Measurements from ENCODE around the gene OR5J2. TPM values are rescaled to one million over a fixed set of nuclear protein-coding genes. Genes with fewer than 3 reads are reported as not detected.
"Not testable (repeated sequence)": the region's sequence is repeated elsewhere in the genome, so short reads cannot be mapped to it uniquely, and the experiment has no call there.

OR5J2 gene
- polyA plus RNA-seq (2013, experiment 1 of 2; ENCODE audit: insufficient read length), result not detected
- polyA plus RNA-seq (2013, experiment 2 of 2; ENCODE audit: insufficient read length), result not detected

DNA sequence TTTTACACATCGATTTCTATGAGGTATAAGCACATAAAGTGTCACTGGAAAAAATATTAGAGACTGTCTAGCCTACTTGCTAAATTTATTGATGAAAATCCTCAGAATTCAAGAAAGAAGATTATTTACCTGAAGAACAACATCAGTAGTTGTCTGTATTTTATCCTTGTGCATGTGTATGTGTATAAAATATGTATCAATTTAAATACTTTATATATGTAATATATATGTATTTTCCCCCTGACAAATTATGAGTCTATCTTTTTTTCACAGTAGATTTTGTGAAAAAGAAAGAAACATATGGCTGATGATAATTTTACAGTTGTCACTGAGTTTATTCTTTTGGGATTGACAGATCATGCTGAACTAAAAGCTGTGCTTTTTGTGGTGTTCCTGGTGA is at the start of gene OR5J2:
Gene OR5J2, plus strand, starts transcription at position 301 of the 400 bp plus-strand sequence. Its CDS starts 0 bp downstream, at position 301.
- DNase-seq, result no peak

- no peak for DNase-seq
Measured at GRCh38 chr11:56140151-56140661, 36.2 kb upstream of the OR5J2 start, which contains the start of gene OR8J3. Gene OR8J3 (minus strand): TSS chr11:56140201. CDS start chr11:56137718, 2,483 bp downstream.

GRCh38 chr11:56143681-56144080 is 32.7 kb upstream of the OR5J2 start:
- DNase-seq, result not testable (repeated sequence)

DNA sequence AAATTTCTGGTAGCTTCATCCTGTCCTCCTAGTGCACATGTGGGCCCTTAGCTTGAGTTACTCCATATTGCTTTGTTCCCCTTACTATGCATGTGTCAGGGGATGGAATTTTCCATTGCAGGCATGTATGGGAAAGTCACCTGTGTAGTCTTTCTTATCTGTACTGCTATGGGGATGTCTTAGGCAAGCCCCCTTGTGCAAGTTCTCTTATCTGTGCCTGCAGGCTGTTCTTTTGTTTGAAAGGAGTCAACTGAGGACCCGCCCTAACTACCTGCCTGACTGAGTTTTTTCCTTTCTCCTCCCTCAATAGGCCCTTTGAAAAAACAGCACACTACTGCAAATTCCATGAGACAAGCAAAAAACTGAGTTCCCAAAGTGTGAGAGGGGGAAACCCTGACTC is 25.0 kb upstream of the OR5J2 start:
- no peak for DNase-seq

- DNase-seq, result no peak
Measured at GRCh38 chr11:56152333-56152732, 24.1 kb upstream of the OR5J2 start.

- no peak for DNase-seq
Measured at GRCh38 chr11:56160217-56160616, 16.2 kb upstream of the OR5J2 start, which contains the start of gene OR8K5. Gene OR8K5 (minus strand): TSS chr11:56160317. CDS start chr11:56160317, 0 bp downstream.

GRCh38 chr11:56163804-56164203 is 12.6 kb upstream of the OR5J2 start:
- no peak for DNase-seq

- DNase-seq, result no peak
Measured at GRCh38 chr11:56172256-56172830, 4.1 kb upstream of the OR5J2 start.

DNA sequence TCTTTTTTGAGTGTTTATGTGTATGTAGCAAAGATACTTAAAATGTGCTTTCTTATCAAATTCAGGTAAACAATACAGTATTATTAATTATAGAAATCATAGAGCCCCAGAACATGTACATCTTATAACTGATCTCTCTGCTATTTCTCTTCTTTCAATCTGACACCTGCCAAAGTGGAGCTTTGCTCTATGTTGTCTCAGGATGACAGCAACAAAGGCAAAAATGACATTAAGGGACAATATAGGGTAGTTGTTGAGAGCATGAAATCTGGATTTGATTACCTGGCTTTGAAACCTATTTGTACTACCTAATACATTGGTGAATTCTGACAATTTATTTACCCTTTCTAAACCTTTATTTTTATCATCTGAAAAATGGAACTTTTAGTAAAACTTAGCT is 7.0 kb downstream of the OR5J2 start:
- no peak for DNase-seq

DNA sequence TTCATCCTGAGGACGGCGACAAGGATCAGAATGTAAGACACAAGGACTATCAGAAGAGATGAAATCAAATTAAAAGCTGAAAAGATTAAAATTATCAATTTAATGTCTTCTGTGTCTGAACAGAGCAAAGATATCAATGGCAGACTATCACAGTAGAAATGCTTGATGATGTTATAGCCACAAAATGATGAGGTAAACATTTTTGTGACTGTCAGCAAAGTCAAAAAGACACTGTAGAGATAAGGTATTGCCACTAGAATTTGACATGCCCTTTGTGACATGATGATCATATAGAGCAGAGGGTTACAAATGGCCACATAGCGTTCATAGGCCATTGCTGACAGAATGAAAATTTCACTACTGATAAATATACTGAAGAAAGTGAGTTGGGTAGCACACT is 12.2 kb downstream of the OR5J2 start:
- DNase-seq, result no peak

DNA sequence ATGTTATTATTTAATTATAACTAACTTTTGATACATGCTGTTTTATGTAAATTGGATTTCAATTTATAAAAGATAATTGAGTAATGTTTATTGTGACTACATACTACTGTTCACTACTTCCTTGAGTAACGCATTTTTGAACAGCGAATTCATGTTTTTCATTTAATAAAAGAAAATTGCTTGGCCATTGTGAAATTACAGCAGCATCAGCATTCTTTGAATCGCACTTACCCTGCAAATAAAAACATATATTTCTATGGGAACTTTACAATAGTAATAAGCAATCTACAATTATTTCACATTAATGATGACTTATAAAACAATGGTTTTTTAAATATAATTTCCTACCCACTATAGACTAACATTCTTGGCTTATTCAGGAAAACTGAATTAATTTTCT is 20.3 kb downstream of the OR5J2 start:
- DNase-seq, result no peak

DNA sequence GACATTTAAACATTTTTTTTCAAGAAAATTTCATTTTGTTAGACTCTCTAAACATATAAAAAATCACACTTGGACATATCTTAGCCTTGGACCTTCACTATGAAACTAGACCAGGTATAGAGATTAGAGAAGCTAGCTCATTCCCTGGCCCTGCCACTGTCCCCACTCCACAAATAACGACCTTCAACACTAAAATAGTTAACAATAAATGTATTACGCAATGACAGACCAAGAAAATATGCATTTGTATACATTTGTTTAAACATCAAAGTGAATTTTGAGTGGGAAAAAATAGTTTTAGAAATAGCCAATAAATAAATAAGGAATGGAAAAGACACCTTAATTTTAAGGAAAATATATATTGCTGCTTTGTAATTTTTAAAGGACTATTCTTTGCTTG is 20.9 kb downstream of the OR5J2 start:
- DNase-seq, result no peak

- no peak for DNase-seq
Measured at GRCh38 chr11:56207790-56208189, 31.4 kb downstream of the OR5J2 start.

DNA sequence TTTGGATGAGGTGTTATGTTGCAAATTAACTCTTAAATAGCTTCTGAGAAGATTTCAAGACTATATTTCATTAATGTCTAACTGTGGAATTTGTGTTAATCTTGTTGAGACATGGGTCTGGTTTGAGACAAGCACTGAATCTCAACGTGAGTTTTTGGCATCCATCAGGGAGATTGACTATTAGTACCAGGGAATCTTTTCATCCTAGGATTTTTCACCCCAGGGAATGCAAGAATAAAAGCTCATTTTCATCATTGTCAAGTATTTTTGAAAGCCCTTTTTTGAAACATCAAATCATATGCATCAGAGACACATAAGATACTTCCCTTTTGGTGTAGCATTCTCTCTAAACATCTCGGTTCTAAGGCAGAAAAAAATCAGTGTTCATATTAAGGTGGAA is 38.1 kb downstream of the OR5J2 start:
- DNase-seq, result no peak

DNA sequence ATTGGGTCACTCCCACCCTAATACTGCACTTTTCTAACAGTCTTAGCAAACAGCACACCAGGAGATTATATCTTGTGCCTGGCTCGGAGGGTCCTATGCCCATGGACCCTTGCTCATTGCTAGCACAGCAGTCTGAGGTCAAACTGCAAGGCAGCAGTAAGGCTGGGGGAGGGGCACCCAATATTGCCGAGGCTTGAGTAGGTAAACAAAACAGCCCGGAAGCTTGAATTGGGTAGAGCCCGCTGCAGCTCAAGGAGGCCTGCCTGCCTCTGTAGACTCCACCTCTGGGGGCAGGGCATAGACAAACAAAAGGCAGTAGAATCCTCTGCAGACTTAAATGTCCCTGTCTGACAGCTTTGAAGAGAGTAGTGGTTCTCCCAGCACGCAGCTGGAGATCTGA is 43.3 kb downstream of the OR5J2 start:
- not testable (repeated sequence) for DNase-seq

Measured in fibroblast of skin of abdomen (primary cell).